ENCODE results near the gene XCL2. TPM values are rescaled to one million over a fixed set of nuclear protein-coding genes. Genes with fewer than 3 reads are reported as not detected.
"Not testable (repeated sequence)": the region's sequence is repeated elsewhere in the genome, so short reads cannot be mapped to it uniquely, and the experiment has no call there.

The XCL2 gene
- total RNA-seq, result not detected

DNA sequence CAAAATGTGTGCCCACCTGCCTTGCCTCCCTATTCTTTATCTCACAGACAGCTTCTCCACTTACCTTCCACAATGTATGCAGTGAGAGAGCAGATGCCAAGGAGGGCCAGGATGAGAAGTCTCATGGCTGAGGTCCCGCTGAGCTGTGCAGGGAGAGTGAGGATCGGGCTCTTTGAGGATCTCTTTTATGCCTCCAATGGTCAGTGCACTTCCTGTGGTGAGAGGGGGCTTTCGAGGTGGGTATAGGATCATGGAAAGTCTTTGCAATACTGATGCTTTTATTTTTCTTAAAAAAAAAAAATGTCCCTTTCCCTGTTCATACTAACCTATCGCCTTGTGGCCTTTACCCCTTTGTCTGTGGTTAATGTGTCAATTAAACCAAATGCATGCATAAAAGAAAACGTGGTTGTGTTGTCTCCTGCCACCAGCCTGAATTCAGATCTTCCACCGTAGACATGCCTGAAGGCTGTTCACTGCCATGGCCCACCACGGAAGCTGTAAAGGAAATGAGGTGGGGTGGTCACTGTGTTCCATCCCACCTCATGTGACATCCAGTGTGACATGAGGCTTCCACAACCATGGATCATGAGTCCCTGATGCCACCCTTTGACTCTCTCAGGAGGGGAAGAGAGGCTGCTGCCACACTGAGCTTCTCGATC is at the start of gene XCL2:
TSS of gene XCL2 (minus strand) at position 158 of the 659 bp plus-strand sequence. CDS start at position 125, 33 bp downstream.
- DNase-seq, result not testable (repeated sequence)

GRCh38 chr1:168591641-168592250 is 47.9 kb upstream of the XCL2 start:
- no peak for DNase-seq

GRCh38 chr1:168591066-168591465 is 47.3 kb upstream of the XCL2 start:
- no peak for DNase-seq

GRCh38 chr1:168589167-168589566 is 45.4 kb upstream of the XCL2 start:
- DNase-seq, result no peak

DNA sequence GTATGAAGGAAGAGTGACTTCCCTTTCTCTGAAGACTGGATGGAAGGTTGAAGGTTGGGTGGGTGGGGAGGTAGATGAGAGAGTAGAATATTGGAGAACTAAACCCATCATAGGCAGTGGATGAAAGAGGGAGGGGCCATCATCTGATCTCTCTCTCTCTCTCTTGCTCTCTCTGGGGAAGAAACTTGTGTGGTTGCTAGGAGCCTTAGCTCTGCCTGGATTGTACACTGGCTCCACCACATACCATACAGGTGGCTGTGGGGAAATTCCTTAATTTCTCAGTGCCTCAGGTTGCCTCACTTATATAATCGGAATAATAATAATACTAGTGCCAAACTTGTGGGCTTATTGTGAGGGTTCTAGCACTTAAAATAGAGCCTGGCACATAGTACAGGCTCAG is 42.1 kb upstream of the XCL2 start:
- DNase-seq, result no peak

DNA sequence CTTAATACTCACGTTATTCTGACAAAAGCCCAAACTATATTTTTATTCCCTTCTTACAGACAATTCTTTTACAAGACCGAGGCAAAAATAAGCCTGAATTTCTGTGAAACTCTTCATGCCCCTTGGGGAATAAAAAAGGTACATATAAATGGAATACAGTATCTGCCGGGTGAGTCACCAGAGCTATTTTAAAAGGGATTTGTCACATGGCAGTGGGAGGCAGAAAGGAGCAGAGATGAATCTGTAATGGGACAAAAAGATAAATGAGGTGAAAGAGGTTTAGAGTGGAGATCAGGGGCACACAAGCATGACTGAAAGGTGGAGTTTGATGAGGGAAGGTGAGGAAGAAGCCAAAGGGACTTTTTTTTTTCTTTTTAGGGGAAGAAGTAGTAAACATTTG is 41.4 kb upstream of the XCL2 start:
- DNase-seq, result no peak

DNA sequence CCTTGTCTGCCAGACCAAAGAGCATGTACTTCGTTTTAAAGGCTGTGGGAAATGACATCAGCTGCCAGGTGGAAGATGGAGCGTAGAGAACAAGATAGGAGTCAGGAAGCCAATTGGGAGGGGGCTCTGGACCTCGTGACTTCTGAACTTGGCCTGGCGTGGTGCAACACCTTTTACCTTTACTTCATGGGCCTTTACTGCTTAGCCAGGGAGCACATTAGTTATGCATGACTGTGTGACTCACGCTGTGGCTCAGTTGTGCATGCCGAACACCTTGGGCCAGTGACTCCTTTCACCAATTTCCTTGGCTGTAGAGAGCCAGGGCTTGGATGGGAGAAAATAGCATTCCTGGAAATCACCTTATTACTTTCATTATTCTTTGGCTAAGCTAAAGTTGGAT is 39.8 kb upstream of the XCL2 start:
- DNase-seq, result no peak

DNA sequence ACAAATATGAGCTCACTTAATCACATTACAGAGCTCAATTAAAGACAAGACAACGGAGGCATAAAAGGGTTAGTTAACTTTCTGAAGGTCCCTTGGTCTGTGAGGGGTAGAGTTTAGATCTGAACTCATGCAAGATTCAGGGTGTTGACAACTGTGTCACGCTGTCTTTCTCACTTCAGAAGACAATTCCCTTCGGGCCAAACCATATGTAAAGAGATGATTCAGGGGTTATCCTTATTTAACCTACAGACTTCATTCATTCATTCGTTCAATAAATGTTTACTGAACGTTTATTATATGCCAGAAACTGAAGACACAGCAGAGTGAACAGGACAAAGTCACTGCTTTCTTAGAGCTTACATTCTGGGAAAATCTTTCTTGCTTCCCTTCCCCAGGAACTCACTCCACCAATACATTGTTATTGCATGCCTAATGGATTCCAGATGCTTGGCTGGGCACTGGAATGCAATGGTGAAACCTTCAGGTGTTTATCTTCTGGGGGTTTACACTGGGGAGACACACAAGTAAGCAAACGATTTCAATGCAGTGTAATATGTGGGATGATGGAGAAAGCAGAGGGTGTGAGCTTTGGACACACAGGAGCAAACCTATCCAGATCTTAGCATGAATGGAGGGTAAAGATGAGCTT is 39.0 kb upstream of the XCL2 start:
- no peak for DNase-seq

DNA sequence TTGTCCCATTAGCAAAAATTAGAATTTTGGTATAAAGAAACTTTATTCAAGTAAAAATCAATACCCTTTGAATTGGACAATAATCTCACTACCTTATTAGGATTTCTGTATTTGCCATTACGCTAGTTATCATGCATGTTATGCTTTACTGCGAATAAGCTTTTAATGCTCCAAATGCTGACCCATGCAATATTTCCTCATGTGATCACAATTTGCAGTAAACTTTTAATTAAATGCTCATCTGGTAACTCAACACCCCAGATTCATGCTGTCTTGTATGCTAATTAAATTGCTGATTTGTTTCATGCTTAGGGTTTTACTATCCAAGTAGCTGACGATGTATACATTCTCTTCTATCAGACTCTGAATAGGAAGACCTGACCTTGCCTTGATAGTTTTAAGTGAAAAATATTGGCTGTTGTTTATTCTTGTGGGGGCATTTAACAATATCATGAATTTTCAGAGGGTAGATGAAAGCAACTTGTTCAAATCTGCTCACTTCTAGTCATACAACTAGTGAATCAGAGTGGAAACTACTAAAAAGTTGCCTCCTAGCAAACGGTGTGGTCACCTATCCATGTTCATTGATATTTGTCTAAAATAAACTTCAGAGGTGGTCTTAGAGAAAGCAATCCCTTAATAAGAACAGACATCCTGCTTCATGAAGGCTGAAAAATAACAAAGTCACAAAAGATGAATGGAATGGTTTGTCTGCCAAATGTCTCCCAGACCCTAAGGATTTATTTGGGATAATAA is 38.2 kb upstream of the XCL2 start:
- no peak for DNase-seq

GRCh38 chr1:168580991-168581390 is 37.2 kb upstream of the XCL2 start:
- not testable (repeated sequence) for DNase-seq

DNA sequence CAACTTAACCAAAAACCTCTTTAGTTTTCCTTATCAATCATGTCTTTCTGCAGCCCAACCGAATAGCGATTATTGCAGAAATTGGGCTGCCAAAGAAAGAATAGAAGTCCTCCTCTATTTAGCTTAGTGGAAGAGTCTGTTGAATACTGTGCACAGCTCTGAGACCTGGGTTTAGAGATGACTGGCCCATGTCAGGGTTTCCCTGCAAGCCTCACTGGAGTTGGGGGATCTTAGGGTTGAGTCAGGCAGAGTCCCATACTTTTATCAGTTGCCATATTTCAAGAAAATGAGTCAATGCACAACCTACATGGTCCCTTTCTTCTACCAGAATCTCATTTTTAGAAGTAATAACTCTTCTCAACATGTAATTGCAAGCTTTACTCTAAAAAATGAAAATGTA is 36.5 kb upstream of the XCL2 start:
- not testable (repeated sequence) for DNase-seq

DNA sequence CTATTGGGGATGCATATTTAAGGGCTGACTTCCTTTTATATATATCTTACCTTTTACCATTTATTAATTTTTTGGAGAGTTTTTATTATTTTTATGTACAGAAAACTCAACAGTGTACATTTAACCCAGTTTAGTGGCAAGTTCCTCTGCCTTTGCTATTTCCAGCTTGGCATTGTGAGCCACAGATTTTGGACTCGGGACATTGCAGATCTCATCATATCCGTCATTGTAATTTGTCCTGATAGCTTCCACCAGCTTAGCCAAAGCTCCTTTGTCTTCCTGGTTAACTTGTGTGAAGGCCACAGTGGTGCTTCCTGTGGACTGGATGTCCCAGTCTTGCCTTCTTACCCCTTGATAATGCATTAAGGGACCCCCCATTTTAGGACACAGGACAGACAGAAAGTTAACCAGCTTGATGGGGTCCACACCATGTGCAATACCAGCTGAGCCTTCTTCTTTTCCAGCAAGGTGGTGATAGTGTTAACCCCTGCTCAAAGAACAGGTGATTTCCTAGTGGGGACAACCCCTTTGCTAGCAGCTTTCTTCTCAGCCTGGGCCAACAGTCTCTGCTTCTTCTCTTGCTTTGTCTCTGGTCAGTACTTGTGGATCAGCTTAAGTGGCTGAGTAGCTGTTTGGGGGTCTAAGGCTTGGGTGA is 34.9 kb upstream of the XCL2 start:
- DNase-seq, result not testable (repeated sequence)

DNA sequence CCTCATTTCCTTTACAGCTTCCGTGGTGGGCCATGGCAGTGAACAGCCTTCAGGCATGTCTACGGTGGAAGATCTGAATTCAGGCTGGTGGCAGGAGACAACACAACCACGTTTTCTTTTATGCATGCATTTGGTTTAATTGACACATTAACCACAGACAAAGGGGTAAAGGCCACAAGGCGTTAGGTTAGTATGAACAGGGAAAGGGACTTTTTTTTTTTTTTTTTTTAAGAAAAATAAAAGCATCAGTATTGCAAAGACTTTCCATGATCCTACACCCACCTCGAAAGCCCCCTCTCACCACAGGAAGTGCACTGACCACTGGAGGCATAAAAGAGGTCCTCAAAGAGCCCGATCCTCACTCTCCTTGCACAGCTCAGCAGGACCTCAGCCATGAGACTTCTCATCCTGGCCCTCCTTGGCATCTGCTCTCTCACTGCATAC is 32.5 kb upstream of the XCL2 start, which contains the start of gene XCL1:
TSS of gene XCL1 (plus strand) at position 361 of the 444 bp plus-strand sequence. CDS start at position 394, 33 bp downstream.
- not testable (repeated sequence) for DNase-seq

- DNase-seq, result not testable (repeated sequence)
Observed at GRCh38 chr1:168574234-168574633, 30.4 kb upstream of the XCL2 start.

- DNase-seq, result no peak
Observed at GRCh38 chr1:168572633-168573032, 28.8 kb upstream of the XCL2 start.

DNA sequence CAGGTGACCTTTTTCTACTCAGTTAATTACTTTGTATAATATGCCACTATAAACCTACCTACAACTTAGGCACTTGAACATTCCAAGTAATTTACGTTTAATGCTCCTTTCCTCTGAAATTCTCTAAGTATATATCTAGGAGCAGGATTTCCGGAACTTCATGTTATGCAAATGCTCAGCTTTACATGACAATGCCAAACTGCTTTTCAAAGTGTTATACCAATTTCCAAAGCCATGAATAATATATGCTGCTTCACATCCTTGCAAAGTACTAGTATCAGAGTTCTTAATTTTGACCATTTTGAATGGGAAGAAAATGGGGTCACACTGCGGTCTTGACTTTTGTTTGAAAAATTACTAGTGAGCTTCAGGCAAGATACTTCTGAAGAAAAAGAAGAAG is 26.9 kb upstream of the XCL2 start:
- DNase-seq, result no peak

DNA sequence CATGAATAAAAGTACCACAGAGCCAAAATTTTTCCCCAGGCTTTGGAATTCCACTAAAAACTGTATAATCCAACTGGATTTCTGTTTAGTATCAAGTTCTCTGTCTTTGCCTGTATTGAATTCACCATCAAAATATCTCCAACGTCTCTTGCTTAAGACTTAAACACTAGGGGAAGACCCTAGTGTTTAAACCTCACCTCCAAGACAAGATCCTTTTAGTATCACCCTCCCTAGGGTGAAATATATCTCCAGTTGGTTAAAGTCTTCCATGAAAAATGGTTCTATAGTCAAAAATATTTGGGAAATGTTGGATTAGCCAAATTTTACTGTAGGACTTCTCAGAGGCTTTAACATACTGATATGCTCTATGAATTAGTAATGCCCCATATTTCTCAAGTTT is 24.5 kb upstream of the XCL2 start:
- DNase-seq, result no peak

DNA sequence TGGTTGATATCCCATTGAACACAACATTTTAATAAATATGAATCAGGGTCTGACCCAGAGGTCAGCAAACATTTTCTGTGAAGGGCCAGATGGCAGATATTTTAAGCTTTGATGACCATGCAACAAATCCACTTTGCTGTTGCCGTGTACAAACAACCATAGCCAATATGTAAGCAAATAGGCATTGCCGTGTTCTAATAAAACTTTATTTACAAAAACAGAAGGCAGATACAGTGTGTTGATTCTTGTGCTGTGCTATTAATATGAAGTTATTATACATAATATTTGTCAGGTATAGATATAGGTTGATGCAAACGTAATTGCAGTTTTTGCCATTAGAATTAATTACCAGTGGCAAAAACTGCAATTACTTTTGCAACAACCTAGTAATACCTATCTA is 23.8 kb upstream of the XCL2 start:
- DNase-seq, result no peak

DNA sequence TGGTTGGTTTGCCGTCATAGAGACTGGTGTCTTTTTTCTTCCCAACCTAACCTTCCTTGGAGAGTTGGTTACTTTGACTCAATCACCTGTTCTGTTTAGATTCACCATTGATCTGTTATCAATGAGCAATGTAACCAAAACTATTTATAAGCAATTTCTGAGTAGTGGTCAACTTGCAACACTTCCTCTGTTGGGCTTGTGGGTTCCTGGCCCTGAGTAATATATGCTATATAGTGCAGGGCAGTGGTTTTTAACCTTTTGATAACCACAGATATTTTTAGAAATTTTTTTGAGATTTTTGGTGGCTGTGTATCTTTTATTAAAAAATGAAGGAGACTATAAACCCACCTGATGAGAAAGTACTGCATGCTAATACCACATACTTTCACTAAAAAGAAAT is 23.2 kb upstream of the XCL2 start:
- no peak for DNase-seq

GRCh38 chr1:168565825-168566224 is 22.0 kb upstream of the XCL2 start:
- no peak for DNase-seq

DNA sequence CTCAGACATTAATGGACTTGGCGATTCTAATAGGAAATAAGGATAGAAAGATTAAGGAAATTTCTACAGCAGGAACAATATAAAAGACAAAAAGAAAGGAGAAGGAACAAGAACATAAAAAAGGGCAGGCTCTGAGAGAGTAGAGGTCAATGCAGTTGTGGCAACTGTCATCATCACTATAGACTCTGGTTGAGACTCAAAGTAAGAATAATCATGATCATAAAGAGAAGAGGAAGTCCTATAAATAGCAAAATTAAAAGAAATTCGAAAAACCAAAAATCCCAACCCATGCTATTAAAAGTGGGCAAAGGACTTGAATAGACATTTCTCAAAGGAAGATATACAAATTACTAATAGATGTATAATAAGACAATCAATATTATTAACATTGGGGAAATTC is 18.2 kb upstream of the XCL2 start:
- no peak for DNase-seq

DNA sequence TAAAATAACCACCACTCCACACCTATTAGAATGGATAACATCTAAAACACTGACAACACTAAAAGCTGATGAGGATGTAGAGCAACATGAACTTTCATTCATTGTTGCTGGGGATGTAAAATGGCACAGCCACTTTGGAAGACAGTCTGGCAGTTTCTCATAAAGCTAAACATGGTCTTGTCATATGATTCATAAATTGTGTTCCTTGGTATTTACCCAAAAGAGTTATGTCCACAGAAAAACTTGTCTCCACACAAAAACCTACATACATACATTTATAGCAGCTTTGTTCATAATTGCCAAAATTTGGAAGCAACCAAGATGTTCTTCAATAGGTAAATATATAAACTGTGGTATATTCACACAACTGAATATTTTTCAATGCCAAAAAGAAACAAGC is 16.6 kb upstream of the XCL2 start:
- DNase-seq, result no peak

Measured in skin of body (tissue), 2 donors.